K562 (cell line): ENCODE results near the gene PPP1R12C. TPM values are rescaled to one million over a fixed set of nuclear protein-coding genes. Genes with fewer than 3 reads are reported as not detected.

Source experiments
- ATAC-seq: fragments of 200-7000 bp; cut with Tn5 transposase; 3 replicates; pipeline ENCODE4 v1.9.1; 2020; ENCODE audit warnings: moderate library complexity
- BruUV-seq: library from RNA; stranded (reverse); fragments of 400-500 nt; replicated peaks from 2 replicates; lab custom pipeline; 2021; lab: Mats Ljungman, UMichigan
- CTCF ChIA-PET: fragments of 300-600 bp; formaldehyde crosslinking; extraction: SDS; loops from one replicate; lab custom pipeline; 2021; ENCODE audit warnings: low intra/inter-chr PET ratio; lab: Yijun Ruan, JAX
- POLR2A ChIA-PET: fragments of 300-600, 350-650 bp; sonication (Branson Sonifier 250); formaldehyde crosslinking; extraction: SDS; loops from one replicate; lab custom pipeline; 2021; ENCODE audit warnings: antibody characterized with exemption, inconsistent platforms; lab: Yijun Ruan, JAX
- DNase-seq, 4 experiments: peaks; one replicate each; pipeline versions ENCODE4 v3.0.0 to v3.0.0-alpha.2; 2011 to 2018; ENCODE audit warnings: low spot score in 3 of 4, mixed read lengths in 3 of 4; ENCODE audit errors: extremely low read depth in 1 of 4
- FAIRE-seq: peaks from 2 replicates; lab custom pipeline; 2011; peaks lifted over from hg19 to GRCh38; lab: Jason Lieb, UNC
- H2AFZ ChIP-seq: 2 replicates; pipeline ENCODE4 v1.6.0; 2011; ENCODE audit warnings: low read depth, low read length, control low read depth, inconsistent platforms
- H3K27ac ChIP-seq: fragments of 200-600 bp; 3 replicates; pipeline ENCODE4 v1.8.0; 2011; ENCODE audit warnings: low read depth, mild to moderate bottlenecking, control low read depth, inconsistent platforms, low read length, moderate library complexity, mixed read lengths; ENCODE audit errors: extremely low read depth
- H3K27me3 ChIP-seq, 2 experiments: fragments of 300-600 bp in 1 of 2; 2 replicates in 1 of 2; 3 replicates in 1 of 2; pipeline versions ENCODE4 v1.6.0 to v1.8.0; 2011; ENCODE audit warnings: inconsistent platforms in 2 of 2, low read length in 2 of 2, mild to moderate bottlenecking in 1 of 2, mixed read lengths in 1 of 2, moderate library complexity in 1 of 2; ENCODE audit not compliant: control insufficient read depth in 2 of 2, insufficient read depth in 2 of 2
- H3K36me3 ChIP-seq: fragments of 300-600 bp; 3 replicates; pipeline ENCODE4 v1.8.0; 2011; ENCODE audit warnings: mild to moderate bottlenecking, low read length, inconsistent platforms; ENCODE audit not compliant: control insufficient read depth, insufficient read depth
- H3K4me1 ChIP-seq, 2 experiments: fragments of 200-600 bp in 1 of 2; replicated peaks in 1 of 2; 2 replicates in 1 of 2; 3 replicates in 1 of 2; pipeline versions ENCODE4 v1.5.1 to v1.8.0; 2011; ENCODE audit warnings: inconsistent platforms in 2 of 2, low read length in 2 of 2, mild to moderate bottlenecking in 1 of 2, mixed read lengths in 1 of 2, moderate library complexity in 1 of 2; ENCODE audit not compliant: control insufficient read depth in 2 of 2, insufficient read depth in 2 of 2
- H3K4me2 ChIP-seq: 2 replicates; pipeline ENCODE4 v1.6.1; 2011; ENCODE audit warnings: low read length, control low read depth, inconsistent platforms, mixed read lengths; ENCODE audit not compliant: insufficient read depth
- H3K4me3 ChIP-seq: fragments of 200-600 bp; sonication (generic), shearing (Covaris generic); 2 replicates; pipeline ENCODE4 v1.5.1; 2016; ENCODE audit warnings: control low read depth, inconsistent platforms
- H3K79me2 ChIP-seq: fragments of 200-600 bp; 3 replicates; pipeline ENCODE4 v1.8.0; 2011; ENCODE audit warnings: low read length, inconsistent platforms; ENCODE audit not compliant: control insufficient read depth, insufficient read depth
- H3K9ac ChIP-seq, 2 experiments: 2 replicates each; pipeline versions ENCODE4 v1.6.0 to v1.6.1; 2011; ENCODE audit warnings: low read depth in 2 of 2, low read length in 2 of 2, control low read depth in 1 of 2, inconsistent platforms in 1 of 2, mild to moderate bottlenecking in 1 of 2, mixed read lengths in 1 of 2; ENCODE audit not compliant: insufficient read depth in 1 of 2
- H3K9me1 ChIP-seq: one replicate; pipeline ENCODE4 v1.6.0; 2011; ENCODE audit warnings: inconsistent platforms, mild to moderate bottlenecking, low read length, moderate library complexity; ENCODE audit not compliant: control insufficient read depth, insufficient read depth
- H3K9me3 ChIP-seq: replicated peaks from 2 replicates; pipeline ENCODE4 v1.5.1; 2011; ENCODE audit warnings: low read depth, low read length, inconsistent platforms; ENCODE audit not compliant: control insufficient read depth, insufficient read depth
- H4K20me1 ChIP-seq: replicated peaks from 2 replicates; pipeline ENCODE4 v1.6.1; 2011; ENCODE audit warnings: low read length, inconsistent platforms, mixed read lengths; ENCODE audit not compliant: control insufficient read depth, insufficient read depth
- HMGN3 ChIP-seq: IDR thresholded peaks from 2 replicates; pipeline ENCODE4 v1.6.1; 2011; ENCODE audit warnings: borderline replicate concordance, low read depth, mild to moderate bottlenecking, mixed read lengths, low read length; ENCODE audit not compliant: insufficient read length; ENCODE audit errors: extremely low read depth
- HSF4 ChIP-seq: fragments of 250-450 bp; sonication (Bioruptor Pico); IDR thresholded peaks from 2 replicates; pipeline ENCODE4 v2.1.2; 2022; ENCODE audit warnings: mild to moderate bottlenecking, moderate library complexity, borderline replicate concordance
- MLLT1 ChIP-seq, 2 experiments: fragments of 450-650 bp; IDR thresholded peaks; 2 replicates each; pipeline ENCODE4 v1.6.1; 2016
- NR2F6 ChIP-seq: fragments of 450-650 bp; formaldehyde crosslinking; IDR thresholded peaks from 2 replicates; pipeline ENCODE4 v1.4.0; 2020; ENCODE audit warnings: mild to moderate bottlenecking
- PCBP2 ChIP-seq: fragments of 200-400 bp; formaldehyde crosslinking; IDR thresholded peaks from 2 replicates; pipeline ENCODE4 v1.6.1; 2018; ENCODE audit warnings: low read length, low read depth, mild to moderate bottlenecking, moderate library complexity; ENCODE audit not compliant: poor library complexity, severe bottlenecking
- POLR2B ChIP-seq: fragments of 450-650 bp; IDR thresholded peaks from 2 replicates; pipeline ENCODE4 v1.6.1; 2018; ENCODE audit warnings: low read depth; ENCODE audit not compliant: partially characterized antibody
- POLR2G ChIP-seq: fragments of 200-400 bp; formaldehyde crosslinking; IDR thresholded peaks from 2 replicates; pipeline ENCODE4 v1.6.1; 2017; ENCODE audit warnings: low read depth, mild to moderate bottlenecking, antibody characterized with exemption, low read length, moderate library complexity
- RBFOX2 ChIP-seq: fragments of 200-400 bp; formaldehyde crosslinking; IDR thresholded peaks from 2 replicates; pipeline ENCODE4 v1.6.1; 2017; ENCODE audit warnings: low read depth, mild to moderate bottlenecking, low read length, moderate library complexity
- RBM22 ChIP-seq: fragments of 200-400 bp; formaldehyde crosslinking; IDR thresholded peaks from 2 replicates; pipeline ENCODE4 v1.6.1; 2018; ENCODE audit warnings: low read length, low read depth; ENCODE audit not compliant: poor library complexity, severe bottlenecking
- SIX5 ChIP-seq, 2 experiments: IDR thresholded peaks; 2 replicates each; pipeline ENCODE4 v1.6.1; 2011; ENCODE audit warnings: low read length in 2 of 2, borderline replicate concordance in 1 of 2, low read depth in 1 of 2, mild to moderate bottlenecking in 1 of 2, moderate library complexity in 1 of 2; ENCODE audit not compliant: insufficient read depth in 1 of 2
- STAT5B ChIP-seq: fragments of 250-450 bp; sonication (Bioruptor Pico); IDR thresholded peaks from 2 replicates; pipeline ENCODE4 v1.8.0; 2021; ENCODE audit warnings: mild to moderate bottlenecking, inconsistent platforms
- ZBTB17 ChIP-seq: fragments of 450-650 bp; formaldehyde crosslinking; IDR thresholded peaks from 2 replicates; pipeline ENCODE4 v1.4.0; 2020; ENCODE audit warnings: mild to moderate bottlenecking
- ZFX ChIP-seq: sonication (generic); formaldehyde crosslinking; IDR thresholded peaks from 2 replicates; pipeline ENCODE4 v1.8.0; 2022; ENCODE audit warnings: mild to moderate bottlenecking, missing genetic modification reagents, moderate library complexity
- ZNF23 ChIP-seq: fragments of 250-450 bp; sonication (Bioruptor Pico); IDR thresholded peaks from 2 replicates; pipeline ENCODE4 v1.4.0; 2020; ENCODE audit warnings: mild to moderate bottlenecking
- ZNF518B ChIP-seq: fragments of 250-450 bp; sonication (Bioruptor Pico); IDR thresholded peaks from 2 replicates; pipeline ENCODE4 v1.5.0; 2021; ENCODE audit warnings: mild to moderate bottlenecking, moderate library complexity
- WGBS: fragments of 100-300 bp; shearing (Covaris generic); methylation state at CpG from one replicate; pipeline ENCODE4 v1.1.6; 2016; ENCODE audit warnings: low coverage, mixed read lengths; ENCODE audit not compliant: insufficient coverage; ENCODE audit errors: missing lambda C conversion rate; 5-methylcytosine and 5-hydroxymethylcytosine counted together
- in situ Hi-C: fragments of 300-500 bp; cut with MboI; formaldehyde crosslinking; loops from 4 replicates; pipeline ENCODE4 v1.15.0; 2018; ENCODE audit warnings: inconsistent platforms, mixed read lengths
- intact Hi-C: fragments of 100-400 bp; cut with micrococcal nuclease; formaldehyde crosslinking; loops from 2 replicates; pipeline ENCODE4 v1.14.2; 2022
- polyA plus RNA-seq, 8 experiments: library from polyadenylated mRNA; depleted of rRNA in 4 of 8; stranded (reverse) in 5 of 8; unstranded in 3 of 8; fragments of >200 nt; fragmentation: Nextera tagmentation in 2 of 8; fragmentation: Illumina TruSeq in 1 of 8; extraction: Ambion mirVana in 2 of 8; extraction: Trizol in 1 of 8; gene quantifications; 2 replicates each; pipeline versions ENCODE4 v1.2.1 to v1.2.3, GENCODE V29; 2011 to 2014; ENCODE audit warnings: inconsistent platforms in 1 of 8, missing spikeins in 1 of 8
- total RNA-seq, 7 experiments: library from RNA; depleted of rRNA in 6 of 7; stranded (reverse); fragments of >200 nt in 6 of 7; fragmentation: Illumina TruSeq in 2 of 7; extraction: Trizol in 2 of 7; gene quantifications; 2 replicates each; pipeline versions ENCODE4 v1.2.1 to v1.2.3, GENCODE V29; 2011 to 2021; ENCODE audit warnings: low replicate concordance in 1 of 7

Gene PPP1R12C
- total and polyA plus RNA-seq, 9 of the 15 experiments (the other 6 are each of a cell fraction or from before 2014, with no cell fraction given), result 1.8 to 136 (median 33.7) TPM

GRCh38 chr19:55047951-55048350 lies 69.5 kb downstream of the PPP1R12C start (continued):
- TF ChIP-seq MLLT1 (IDR thresholded peaks at IDR 0.05), result peak in 1 of 2 experiments; percentile 94; a peak in 2 of 4 replicates
- TF ChIP-seq ZFX (CRISPR knock-in tag), result 0 out of 2 replicates have a peak, but pooled peaks have one; percentile 22
- peak; percentile 96 for TF ChIP-seq ZBTB17
- no peak for TF ChIP-seq HSF4 (CRISPR knock-in tag)
- TF ChIP-seq ZNF23 (CRISPR knock-in tag), result peak; percentile 76; the same call in 1 of the 2 replicates

- peaks cover 10% of the 10 kb centered on the region; the same call in 1 of the 2 replicates for H4K20me1 ChIP-seq
- DNase-seq (no peak), FAIRE-seq (no peak), ATAC-seq (no peak)
- BruUV-seq, result no TSS peak
- no peaks in the 10 kb centered on the region for H3K9me1 ChIP-seq
- H3K4me1 ChIP-seq, result peaks cover 10 to 33% of the 10 kb centered on the region in 2 experiments
- intact Hi-C loops, result loop anchor here (10.0 kb wide), 1 partner anchor 162 kb away; no protein-coding TSS in a partner anchor
- in situ Hi-C loops, result no loop called here
- H3K4me3 ChIP-seq, result no peak overlapping the region
- H3K27me3 ChIP-seq, result no peaks in the 10 kb centered on the region
- TF ChIP-seq STAT5B (CRISPR knock-in tag) (no peak), HMGN3 (peak; percentile 48), RBM22 (peak; percentile 94), ZNF518B (CRISPR knock-in tag) (no peak), RBFOX2 (peak; percentile 64), SIX5 (IDR thresholded peaks at IDR 0.05; ENCODE audit: borderline replicate concordance in 1 of 2, insufficient read depth in 1 of 2, low read depth in 1 of 2, low read length in 2 of 2) (no peak), POLR2B (no peak), PCBP2 (no peak), POLR2G (peak; percentile 73), NR2F6 (CRISPR knock-in tag) (no peak)
- ChIA-PET CTCF (no interaction called here), POLR2A (interaction anchor here (0.8 to 1.4 kb wide), 3 partner anchors 9 to 20 kb away, joined by 4 to 5 read pairs (median 4); partner anchors contain the start of genes GP6 and RDH13)
- H3K27ac ChIP-seq, result no peak overlapping the region
- peaks cover 93% of the 10 kb centered on the region for H3K36me3 ChIP-seq
- H3K79me2 ChIP-seq, result peaks cover 22% of the 10 kb centered on the region
- WGBS, result 90% methylated on average over 9 of the region's 17 CpGs
- no peak overlapping the region for H2AFZ ChIP-seq
- H3K9me3 ChIP-seq, result no peaks in the 10 kb centered on the region
- H3K9ac ChIP-seq, result no peak overlapping the region
- H3K4me2 ChIP-seq, result no peak overlapping the region
These were observed 70.3 kb downstream of the PPP1R12C start for GRCh38 chr19:55046975-55047622.
